IPS-20b (cell line): ENCODE data around the gene BPHL.
A peak's percentile ranks its signal among the peaks of the same experiment; 100 is the strongest.
"Not testable (repeated sequence)": the region's sequence is repeated elsewhere in the genome, so short reads cannot be mapped to it uniquely, and the experiment has no call there.

Source experiments
- H3K27ac ChIP-seq: one replicate; pipeline ENCODE4 v1.5.1; 2013; ENCODE audit warnings: low read length
- H3K27me3 ChIP-seq: 2 replicates; pipeline ENCODE4 v1.6.1; 2013; ENCODE audit warnings: mild to moderate bottlenecking, low read length, inconsistent platforms; ENCODE audit not compliant: insufficient read depth
- H3K36me3 ChIP-seq: 2 replicates; pipeline ENCODE4 v1.6.1; 2013; ENCODE audit warnings: low read depth, mild to moderate bottlenecking, inconsistent platforms, low read length, moderate library complexity; ENCODE audit not compliant: insufficient read depth
- H3K4me1 ChIP-seq: 2 replicates; pipeline ENCODE4 v1.6.1; 2013; ENCODE audit warnings: mild to moderate bottlenecking, control low read depth, inconsistent platforms, low read length, moderate library complexity; ENCODE audit not compliant: insufficient read depth
- H3K4me3 ChIP-seq: 2 replicates; pipeline ENCODE4 v1.5.1; 2013; ENCODE audit warnings: mild to moderate bottlenecking, low read length, inconsistent platforms
- H3K9ac ChIP-seq: 2 replicates; pipeline ENCODE4 v1.6.1; 2013; ENCODE audit warnings: low read depth, mild to moderate bottlenecking, inconsistent platforms, low read length, moderate library complexity
- H3K9me3 ChIP-seq: 2 replicates; pipeline ENCODE4 v1.6.1; 2013; ENCODE audit warnings: mild to moderate bottlenecking, low read depth, low read length, inconsistent platforms; ENCODE audit not compliant: insufficient read depth

BPHL gene

DNA sequence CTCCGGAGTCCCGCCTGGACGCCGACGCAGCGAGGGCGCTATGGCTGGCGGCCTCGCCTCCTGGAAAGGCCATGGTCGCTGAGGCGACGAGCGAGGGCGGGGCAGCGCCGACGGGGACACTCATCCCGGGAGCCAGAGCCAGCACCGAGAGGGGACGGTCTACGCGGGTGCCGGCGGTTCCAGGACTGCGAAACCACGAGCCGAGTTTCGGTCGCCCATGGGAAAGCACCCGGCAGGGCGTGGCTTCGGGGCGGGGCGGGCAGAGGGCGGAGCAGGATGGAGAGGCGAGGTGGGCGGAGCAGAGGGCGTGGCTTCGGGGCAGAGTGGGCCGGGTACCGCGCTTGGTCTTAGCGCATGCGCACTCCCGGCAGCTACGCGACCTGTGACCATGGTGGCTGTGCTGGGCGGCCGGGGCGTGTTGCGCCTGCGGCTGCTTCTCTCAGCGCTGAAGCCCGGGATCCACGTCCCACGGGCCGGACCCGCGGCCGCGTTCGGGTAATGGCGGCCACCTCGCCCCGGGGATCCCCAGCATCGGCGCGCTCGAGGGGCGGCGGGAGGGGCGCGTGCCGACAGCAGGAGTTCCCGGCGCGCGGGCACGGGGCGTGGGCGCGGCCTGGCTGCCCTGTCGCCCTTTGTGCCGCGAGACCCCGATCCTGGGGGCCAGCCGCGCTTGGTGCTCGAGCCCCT lies at the start of gene BPHL:
Gene BPHL (plus strand): TSS at position 359 of the 687 bp plus-strand sequence. CDS start 30 bp downstream, at position 389.
- peak within 1 kb of the TSS; percentile 89 for H3K9ac ChIP-seq
- no peaks in the 10 kb centered on the region for H3K9me3 ChIP-seq
- peak within 1 kb of the TSS; percentile 88 for H3K4me3 ChIP-seq
- H3K27ac ChIP-seq = peak within 1 kb of the TSS; percentile 20
- H3K27me3 ChIP-seq = no peaks in the 10 kb centered on the region
- peaks cover 15% of the 10 kb centered on the region for H3K4me1 ChIP-seq
- peaks cover 13% of the 10 kb centered on the region; the same call in 1 of the 2 replicates for H3K36me3 ChIP-seq

DNA sequence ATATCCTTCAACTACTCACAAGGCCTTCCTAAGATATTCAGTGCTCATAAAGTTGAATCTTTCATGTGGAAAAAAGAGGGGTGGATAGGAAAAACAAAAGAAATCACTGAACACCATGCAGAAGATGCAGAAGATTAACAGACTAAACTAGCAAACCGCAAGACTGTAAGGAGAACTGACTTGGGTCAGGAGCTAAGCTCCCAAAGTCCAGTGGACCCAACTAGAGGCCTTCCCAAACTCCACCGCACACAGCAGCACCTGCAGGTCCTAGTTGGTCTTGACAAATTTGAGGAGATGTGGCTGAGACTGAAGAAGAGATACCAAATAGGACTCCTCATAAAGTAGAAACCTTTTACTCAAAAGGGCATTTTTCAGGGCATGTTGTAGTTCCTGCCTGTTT lies 46.9 kb upstream of the BPHL start:
- Histone ChIP-seq H3K36me3 (no peaks in the 10 kb centered on the region), H3K27me3 (no peaks in the 10 kb centered on the region), H3K9ac (no peak overlapping the region), H3K4me1 (peaks cover 15% of the 10 kb centered on the region; the same call in 1 of the 2 replicates), H3K27ac (no peak overlapping the region), H3K4me3 (no peak overlapping the region), H3K9me3 (peaks cover 9% of the 10 kb centered on the region; the same call in 1 of the 2 replicates)

GRCh38 chr6:3072798-3073197 lies 45.7 kb upstream of the BPHL start:
- Histone ChIP-seq H3K27me3 (no peaks in the 10 kb centered on the region), H3K9ac (no peak overlapping the region), H3K9me3 (no peaks in the 10 kb centered on the region), H3K36me3 (peaks cover 10% of the 10 kb centered on the region), H3K4me1 (peaks cover 22% of the 10 kb centered on the region; the same call in 1 of the 2 replicates), H3K4me3 (no peak overlapping the region), H3K27ac (no peak overlapping the region)

- H3K36me3 ChIP-seq = peaks cover 15% of the 10 kb centered on the region
- H3K27ac ChIP-seq = no peak overlapping the region
These were observed 45.1 kb upstream of the BPHL start for GRCh38 chr6:3073382-3073781.

DNA sequence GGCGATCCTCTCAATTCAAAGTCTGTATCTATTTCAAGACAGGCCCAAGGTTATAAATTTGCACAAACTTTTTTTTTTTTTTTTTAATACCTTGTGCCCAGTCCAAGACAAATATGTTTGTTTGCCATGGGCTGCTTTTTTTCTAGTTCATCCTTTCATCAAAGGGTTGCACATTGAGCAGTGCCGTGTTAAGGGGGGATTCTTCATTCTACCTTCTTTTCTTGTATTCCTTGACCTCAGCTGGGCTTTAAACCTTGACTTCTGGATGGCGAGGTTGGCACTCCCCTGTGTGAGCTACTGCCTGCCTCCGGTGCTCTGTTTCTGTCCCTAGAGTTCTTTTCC lies 42.8 kb upstream of the BPHL start:
- no peaks in the 10 kb centered on the region for H3K9me3 ChIP-seq
- H3K9ac ChIP-seq = peak overlapping the region; percentile 61; the same call in 1 of the 2 replicates
- peaks cover 18% of the 10 kb centered on the region; the same call in 1 of the 2 replicates for H3K4me1 ChIP-seq
- peaks cover 38% of the 10 kb centered on the region for H3K36me3 ChIP-seq
- peak overlapping the region; percentile 66 for H3K27ac ChIP-seq
- no peaks in the 10 kb centered on the region for H3K27me3 ChIP-seq
- H3K4me3 ChIP-seq = peak overlapping the region; percentile 32; the same call in 1 of the 2 replicates

More at GRCh38 chr6:3073382-3073781, 45.1 kb upstream of the BPHL start:
- Histone ChIP-seq H3K9ac (no peak overlapping the region), H3K9me3 (no peaks in the 10 kb centered on the region), H3K4me3 (no peak overlapping the region), H3K4me1 (peaks cover 22% of the 10 kb centered on the region; the same call in 1 of the 2 replicates), H3K27me3 (no peaks in the 10 kb centered on the region)

DNA sequence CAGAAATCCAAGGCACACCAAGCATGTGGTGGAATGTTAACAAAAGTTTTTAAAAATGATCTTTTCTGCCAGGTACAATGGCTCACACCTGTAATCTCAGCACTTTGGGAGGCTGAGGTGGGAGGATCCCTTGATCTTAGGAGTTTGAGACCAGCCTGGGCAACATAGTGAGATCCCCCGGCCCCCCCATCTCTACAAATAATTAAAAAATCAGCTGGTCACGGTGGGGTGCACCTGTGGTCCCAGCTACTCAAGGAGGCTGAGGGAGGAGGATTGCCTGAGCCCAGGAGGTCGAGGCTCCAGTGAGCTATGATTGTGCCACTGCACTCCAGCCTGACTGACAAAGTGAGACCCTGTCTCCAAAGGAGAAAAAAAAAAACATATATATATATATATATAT lies 42.2 kb upstream of the BPHL start:
- H3K4me3 ChIP-seq = no peak overlapping the region
- no peaks in the 10 kb centered on the region for H3K9me3 ChIP-seq
- H3K4me1 ChIP-seq = peaks cover 18% of the 10 kb centered on the region; the same call in 1 of the 2 replicates
- H3K27me3 ChIP-seq = no peaks in the 10 kb centered on the region
- peak overlapping the region; percentile 61; the same call in 1 of the 2 replicates for H3K9ac ChIP-seq
- H3K27ac ChIP-seq = peak overlapping the region; percentile 66
- peaks cover 44% of the 10 kb centered on the region for H3K36me3 ChIP-seq

GRCh38 chr6:3077430-3077829 lies 41.1 kb upstream of the BPHL start:
- H3K36me3 ChIP-seq = peaks cover 51% of the 10 kb centered on the region
- H3K9ac ChIP-seq = peak overlapping the region; percentile 13; the same call in 1 of the 2 replicates
- H3K9me3 ChIP-seq = no peaks in the 10 kb centered on the region
- no peaks in the 10 kb centered on the region for H3K27me3 ChIP-seq
- peaks cover 18% of the 10 kb centered on the region; the same call in 1 of the 2 replicates for H3K4me1 ChIP-seq
- peak overlapping the region; percentile 22 for H3K27ac ChIP-seq
- H3K4me3 ChIP-seq = no peak overlapping the region

GRCh38 chr6:3078952-3079351 lies 39.6 kb upstream of the BPHL start:
- not testable (repeated sequence) for H3K9ac ChIP-seq, H3K9me3 ChIP-seq, H3K27ac ChIP-seq, H3K4me3 ChIP-seq, H3K27me3 ChIP-seq
- Histone ChIP-seq H3K4me1 (peaks cover 18% of the 10 kb centered on the region; the same call in 1 of the 2 replicates), H3K36me3 (peaks cover 66% of the 10 kb centered on the region)

GRCh38 chr6:3079682-3080081 lies 38.8 kb upstream of the BPHL start:
- peaks cover 71% of the 10 kb centered on the region for H3K36me3 ChIP-seq
- no peaks in the 10 kb centered on the region; the same call in 1 of the 2 replicates for H3K9me3 ChIP-seq

GRCh38 chr6:3081960-3082359 lies 36.6 kb upstream of the BPHL start:
- no peak overlapping the region for H3K27ac ChIP-seq
- peaks cover 15% of the 10 kb centered on the region for H3K9me3 ChIP-seq
- no peaks in the 10 kb centered on the region for H3K27me3 ChIP-seq
- peaks cover 93% of the 10 kb centered on the region for H3K36me3 ChIP-seq
- H3K4me1 ChIP-seq = peaks cover 6% of the 10 kb centered on the region; the same call in 1 of the 2 replicates
- no peak overlapping the region for H3K9ac ChIP-seq
- no peak overlapping the region for H3K4me3 ChIP-seq

More at GRCh38 chr6:3079682-3080081, 38.8 kb upstream of the BPHL start:
- Histone ChIP-seq H3K27ac (no peak overlapping the region), H3K27me3 (no peaks in the 10 kb centered on the region), H3K4me3 (no peak overlapping the region), H3K4me1 (peaks cover 18% of the 10 kb centered on the region; the same call in 1 of the 2 replicates), H3K9ac (no peak overlapping the region)

DNA sequence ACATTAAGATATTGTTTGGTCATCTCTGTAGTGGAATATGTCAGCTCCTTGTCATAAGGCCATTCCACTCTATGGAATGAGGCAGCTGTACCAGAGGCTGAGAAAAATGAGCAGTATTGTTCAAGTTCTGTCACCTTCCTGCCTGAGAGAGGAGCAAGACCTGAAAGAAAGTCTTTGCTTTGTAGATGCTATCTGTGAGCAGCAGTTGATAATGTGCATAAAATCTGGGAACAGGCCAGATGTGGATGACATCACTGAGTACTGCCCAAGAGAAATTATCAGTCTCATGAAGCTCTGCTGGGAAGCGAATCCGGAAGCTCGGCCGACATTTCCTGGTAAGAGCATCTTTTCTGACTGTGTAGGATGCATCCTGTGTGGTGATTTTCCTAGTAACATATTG lies 33.4 kb upstream of the BPHL start:
- H3K9me3 ChIP-seq = peaks cover 46% of the 10 kb centered on the region
- no peak overlapping the region for H3K9ac ChIP-seq
- H3K27me3 ChIP-seq = no peaks in the 10 kb centered on the region
- no peak overlapping the region for H3K27ac ChIP-seq
- peaks cover 94% of the 10 kb centered on the region for H3K36me3 ChIP-seq
- H3K4me1 ChIP-seq = no peaks in the 10 kb centered on the region
- no peak overlapping the region for H3K4me3 ChIP-seq
